ENCODE measurements around the gene CPPED1.

Gene CPPED1

DNA sequence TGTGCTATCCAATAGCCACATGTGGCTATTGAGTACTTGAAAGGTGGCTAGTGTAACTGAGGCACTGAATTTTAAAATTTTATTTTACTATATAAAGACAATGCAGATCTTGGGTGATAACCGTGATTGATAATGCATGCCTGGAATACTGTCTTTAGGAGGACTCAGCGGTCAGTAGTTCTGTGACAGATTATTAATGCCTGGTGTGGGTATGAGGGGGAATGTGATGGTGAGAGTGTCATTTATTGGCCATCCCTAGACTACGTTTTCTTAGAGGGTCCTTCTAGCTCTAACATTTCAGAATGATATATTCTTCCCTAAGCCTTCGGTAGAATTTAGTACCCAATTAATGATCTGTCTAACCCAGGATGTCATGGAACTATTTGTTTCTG, 157.6 kb downstream of the CPPED1 start:
- H3F3A ChIP-seq (ENCODE audit: control insufficient read depth, insufficient read depth), result no peaks in the 10 kb centered on the region
- H4K20me1 ChIP-seq (ENCODE audit: control insufficient read depth, insufficient read depth, low read depth, low read length), result no peaks in the 10 kb centered on the region
- no peaks in the 10 kb centered on the region for H3K9me3 ChIP-seq (ENCODE audit: control insufficient read depth, insufficient read depth, low read length)
- H3K9me2 ChIP-seq (replicated peaks; ENCODE audit: control insufficient read depth, low read length), result no peaks in the 10 kb centered on the region
- no peak overlapping the region for H3K27ac ChIP-seq (ENCODE audit: low read depth, low read length)
- no peak overlapping the region for H3K4me3 ChIP-seq (ENCODE audit: low read length)
- no peaks in the 10 kb centered on the region for H3K4me1 ChIP-seq (ENCODE audit: control insufficient read depth, low read length)
- TF ChIP-seq EZH2phosphoT487 (IDR thresholded peaks at IDR 0.05; ENCODE audit: borderline replicate concordance, low read length), result no peak
- TF ChIP-seq, protein P1, sequence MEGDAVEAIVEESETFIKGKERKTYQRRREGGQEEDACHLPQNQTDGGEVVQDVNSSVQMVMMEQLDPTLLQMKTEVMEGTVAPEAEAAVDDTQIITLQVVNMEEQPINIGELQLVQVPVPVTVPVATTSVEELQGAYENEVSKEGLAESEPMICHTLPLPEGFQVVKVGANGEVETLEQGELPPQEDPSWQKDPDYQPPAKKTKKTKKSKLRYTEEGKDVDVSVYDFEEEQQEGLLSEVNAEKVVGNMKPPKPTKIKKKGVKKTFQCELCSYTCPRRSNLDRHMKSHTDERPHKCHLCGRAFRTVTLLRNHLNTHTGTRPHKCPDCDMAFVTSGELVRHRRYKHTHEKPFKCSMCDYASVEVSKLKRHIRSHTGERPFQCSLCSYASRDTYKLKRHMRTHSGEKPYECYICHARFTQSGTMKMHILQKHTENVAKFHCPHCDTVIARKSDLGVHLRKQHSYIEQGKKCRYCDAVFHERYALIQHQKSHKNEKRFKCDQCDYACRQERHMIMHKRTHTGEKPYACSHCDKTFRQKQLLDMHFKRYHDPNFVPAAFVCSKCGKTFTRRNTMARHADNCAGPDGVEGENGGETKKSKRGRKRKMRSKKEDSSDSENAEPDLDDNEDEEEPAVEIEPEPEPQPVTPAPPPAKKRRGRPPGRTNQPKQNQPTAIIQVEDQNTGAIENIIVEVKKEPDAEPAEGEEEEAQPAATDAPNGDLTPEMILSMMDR (IDR thresholded peaks at IDR 0.05; ENCODE audit: low read depth, low read length, poor library complexity, severe bottlenecking), result no peak
- H3K36me3 ChIP-seq (ENCODE audit: control insufficient read depth, low read length), result no peaks in the 10 kb centered on the region
- H3K4me2 ChIP-seq (ENCODE audit: low read length), result no peak overlapping the region
- H3K79me2 ChIP-seq (ENCODE audit: control insufficient read depth, low read length), result no peaks in the 10 kb centered on the region
- H3K27me3 ChIP-seq (ENCODE audit: control insufficient read depth, low read length), result no peaks in the 10 kb centered on the region

DNA sequence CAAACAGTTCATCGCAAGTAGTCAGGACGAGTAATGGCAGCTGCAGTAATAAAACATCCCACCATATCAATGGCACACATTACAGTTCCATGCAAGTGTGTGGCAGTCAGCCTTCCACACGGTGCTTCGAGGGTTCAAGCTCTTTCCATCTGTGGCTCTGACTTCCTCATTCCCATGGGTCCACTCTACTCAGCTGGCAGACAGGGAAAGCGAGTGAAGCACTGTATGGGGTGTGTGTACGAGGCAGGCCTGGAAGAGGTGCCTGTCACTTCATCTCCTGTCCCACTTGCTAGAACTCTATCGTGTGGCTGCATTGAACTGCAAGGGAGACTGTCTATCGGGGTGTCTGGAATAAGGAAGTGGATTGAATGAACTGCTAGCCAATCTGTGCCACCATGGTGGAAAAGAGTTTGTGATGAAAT, 160.6 kb downstream of the CPPED1 start:
- no peak overlapping the region for H3K27ac ChIP-seq (ENCODE audit: low read depth, low read length)
- H3F3A ChIP-seq (ENCODE audit: control insufficient read depth, insufficient read depth), result no peaks in the 10 kb centered on the region
- H3K36me3 ChIP-seq (ENCODE audit: control insufficient read depth, low read length), result no peaks in the 10 kb centered on the region
- TF ChIP-seq EZH2phosphoT487 (IDR thresholded peaks at IDR 0.05; ENCODE audit: borderline replicate concordance, low read length), result no peak
- TF ChIP-seq, protein P1 (IDR thresholded peaks at IDR 0.05; ENCODE audit: low read depth, low read length, poor library complexity, severe bottlenecking), result no peak
- H3K4me2 ChIP-seq (ENCODE audit: low read length), result no peak overlapping the region
- H3K4me1 ChIP-seq (ENCODE audit: control insufficient read depth, low read length), result no peaks in the 10 kb centered on the region
- H3K27me3 ChIP-seq (ENCODE audit: control insufficient read depth, low read length), result no peaks in the 10 kb centered on the region
- H3K9me2 ChIP-seq (replicated peaks; ENCODE audit: control insufficient read depth, low read length), result no peaks in the 10 kb centered on the region
- no peaks in the 10 kb centered on the region for H3K79me2 ChIP-seq (ENCODE audit: control insufficient read depth, low read length)
- no peaks in the 10 kb centered on the region for H3K9me3 ChIP-seq (ENCODE audit: control insufficient read depth, insufficient read depth, low read length)
- H3K4me3 ChIP-seq (ENCODE audit: low read length), result no peak overlapping the region
- no peaks in the 10 kb centered on the region for H4K20me1 ChIP-seq (ENCODE audit: control insufficient read depth, insufficient read depth, low read depth, low read length)

GRCh38 chr16:12639044-12639443, 164.6 kb downstream of the CPPED1 start:
- H4K20me1 ChIP-seq (ENCODE audit: control insufficient read depth, insufficient read depth, low read depth, low read length), result no peaks in the 10 kb centered on the region
- no peaks in the 10 kb centered on the region for H3F3A ChIP-seq (ENCODE audit: control insufficient read depth, insufficient read depth)
- H3K4me1 ChIP-seq (ENCODE audit: control insufficient read depth, low read length), result no peaks in the 10 kb centered on the region
- H3K9me3 ChIP-seq (ENCODE audit: control insufficient read depth, insufficient read depth, low read length), result no peaks in the 10 kb centered on the region
- no peaks in the 10 kb centered on the region for H3K27me3 ChIP-seq (ENCODE audit: control insufficient read depth, low read length)
- no peak overlapping the region for H3K27ac ChIP-seq (ENCODE audit: low read depth, low read length)
- H3K4me3 ChIP-seq (ENCODE audit: low read length), result no peak overlapping the region
- no peaks in the 10 kb centered on the region for H3K36me3 ChIP-seq (ENCODE audit: control insufficient read depth, low read length)
- no peaks in the 10 kb centered on the region for H3K79me2 ChIP-seq (ENCODE audit: control insufficient read depth, low read length)
- H3K9me2 ChIP-seq (replicated peaks; ENCODE audit: control insufficient read depth, low read length), result no peaks in the 10 kb centered on the region
- H3K4me2 ChIP-seq (ENCODE audit: low read length), result no peak overlapping the region
- TF ChIP-seq, protein P1 (IDR thresholded peaks at IDR 0.05; ENCODE audit: low read depth, low read length, poor library complexity, severe bottlenecking), result no peak
- TF ChIP-seq EZH2phosphoT487 (IDR thresholded peaks at IDR 0.05; ENCODE audit: borderline replicate concordance, low read length), result no peak

DNA sequence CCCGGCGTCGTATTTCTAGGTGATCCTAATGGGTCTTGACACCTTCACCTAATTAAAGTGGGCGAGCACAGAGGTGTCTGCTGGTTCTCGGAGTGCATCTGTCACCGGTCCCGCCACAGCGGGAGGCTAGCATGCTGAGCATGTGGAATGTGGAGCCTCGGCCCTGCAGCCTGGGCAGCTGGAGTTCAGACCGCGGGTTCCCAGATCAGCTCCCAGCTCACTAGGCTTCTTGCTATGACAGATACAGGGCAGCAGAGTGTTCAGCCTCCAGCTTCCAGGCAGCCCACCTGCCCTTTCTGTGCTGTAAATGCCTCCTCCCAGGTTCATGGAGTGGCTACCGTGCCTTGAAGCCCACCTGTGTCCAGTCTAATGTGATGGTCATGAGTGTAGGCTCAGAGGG, 166.7 kb downstream of the CPPED1 start:
- no peaks in the 10 kb centered on the region for H3K9me3 ChIP-seq (ENCODE audit: control insufficient read depth, insufficient read depth, low read length)
- H3F3A ChIP-seq (ENCODE audit: control insufficient read depth, insufficient read depth), result no peaks in the 10 kb centered on the region
- H3K4me1 ChIP-seq (ENCODE audit: control insufficient read depth, low read length), result no peaks in the 10 kb centered on the region
- no peaks in the 10 kb centered on the region for H3K36me3 ChIP-seq (ENCODE audit: control insufficient read depth, low read length)
- TF ChIP-seq, protein P1 (IDR thresholded peaks at IDR 0.05; ENCODE audit: low read depth, low read length, poor library complexity, severe bottlenecking), result no peak
- no peak for TF ChIP-seq EZH2phosphoT487 (IDR thresholded peaks at IDR 0.05; ENCODE audit: borderline replicate concordance, low read length)
- H3K79me2 ChIP-seq (ENCODE audit: control insufficient read depth, low read length), result no peaks in the 10 kb centered on the region
- no peak overlapping the region for H3K27ac ChIP-seq (ENCODE audit: low read depth, low read length)
- H3K4me2 ChIP-seq (ENCODE audit: low read length), result no peak overlapping the region
- H3K9me2 ChIP-seq (replicated peaks; ENCODE audit: control insufficient read depth, low read length), result no peaks in the 10 kb centered on the region
- H3K27me3 ChIP-seq (ENCODE audit: control insufficient read depth, low read length), result no peaks in the 10 kb centered on the region
- no peak overlapping the region for H3K4me3 ChIP-seq (ENCODE audit: low read length)
- H4K20me1 ChIP-seq (ENCODE audit: control insufficient read depth, insufficient read depth, low read depth, low read length), result no peaks in the 10 kb centered on the region
